ENCODE measurements around the gene RPS15. TPM values are rescaled to one million over a fixed set of nuclear protein-coding genes. Genes with fewer than 3 reads are reported as not detected.
A peak's percentile ranks its signal among the peaks of the same experiment; 100 is the strongest.

RPS15 gene
- total and polyA plus RNA-seq, 9 of the 15 experiments (the other 6 are each of a cell fraction or from before 2014, with no cell fraction given): 605 to 2,791 (median 957) TPM

GRCh38 chr19:1406774-1407527 is 31.2 kb upstream of the RPS15 start:
- WGBS (ENCODE audit: insufficient coverage, low coverage, missing lambda C conversion rate): 1% methylated on average over 47 of the region's 72 CpGs
- peak overlapping the region; percentile 78 for H3K4me2 ChIP-seq (ENCODE audit: insufficient read depth, low read length)
- peaks cover 35% of the 10 kb centered on the region for H4K20me1 ChIP-seq (replicated peaks; ENCODE audit: control insufficient read depth, insufficient read depth, low read length)
- intact Hi-C loops (cut with micrococcal nuclease): no loop called here
- peak overlapping the region; percentile 73 for H2AFZ ChIP-seq (ENCODE audit: low read depth, low read length)
- FAIRE-seq (peak; percentile 97), ATAC-seq (peak; percentile 86), DNase-seq (ENCODE audit: extremely low read depth in 1 of 4, low spot score in 3 of 4) (peak; percentile 89 to 99 (median 93))
- H3K4me3 ChIP-seq: peak overlapping the region; percentile 35
- H3K27me3 ChIP-seq (ENCODE audit: control insufficient read depth in 2 of 2, insufficient read depth in 2 of 2, low read length in 2 of 2): no peaks in the 10 kb centered on the region
- BruUV-seq (replicated peaks): TSS peak; percentile 90
- peak overlapping the region; percentile 79 for H3K27ac ChIP-seq (ENCODE audit: extremely low read depth, low read depth, low read length)
- no peaks in the 10 kb centered on the region for H3K9me3 ChIP-seq (replicated peaks; ENCODE audit: control insufficient read depth, insufficient read depth, low read depth, low read length)
- H3K4me1 ChIP-seq (replicated peaks in 1 of 2; ENCODE audit: control insufficient read depth in 2 of 2, insufficient read depth in 2 of 2, low read length in 2 of 2): peaks cover 20 to 68% of the 10 kb centered on the region in 2 experiments
- ChIA-PET CTCF (ENCODE audit: low intra/inter-chr PET ratio) (no interaction called here), POLR2A (no interaction called here)
- in situ Hi-C loops (cut with MboI): no loop called here
- peaks cover 17% of the 10 kb centered on the region for H3K9me1 ChIP-seq (ENCODE audit: control insufficient read depth, insufficient read depth, low read length)
- peak overlapping the region; percentile 67 to 93 for H3K9ac ChIP-seq (ENCODE audit: insufficient read depth in 1 of 2, low read depth in 2 of 2, low read length in 2 of 2)
- H3K36me3 ChIP-seq (ENCODE audit: control insufficient read depth, insufficient read depth, low read length): peaks cover 33% of the 10 kb centered on the region; the same call in 2 of the 3 replicates
- H3K79me2 ChIP-seq (ENCODE audit: control insufficient read depth, insufficient read depth, low read length): peaks cover 45% of the 10 kb centered on the region
- TF ChIP-seq TAF1 (IDR thresholded peaks at IDR 0.05; ENCODE audit: control insufficient read depth, extremely low read depth, insufficient read depth, low read length, severe bottlenecking) (peak; percentile 26), MAFK (IDR thresholded peaks at IDR 0.05; ENCODE audit: low read length) (no peak), VEZF1 (CRISPR knock-in tag; IDR thresholded peaks at IDR 0.05) (peak; percentile 73), PBX2 (CRISPR knock-in tag; IDR thresholded peaks at IDR 0.05; ENCODE audit: low read depth) (no peak), PBX2 (tag; conservative IDR thresholded peaks at IDR 0.05; ENCODE audit: low read depth) (no peak), E2F5 (CRISPR knock-in tag; IDR thresholded peaks at IDR 0.05) (peak; percentile 22; the same call in 1 of the 2 replicates), HCFC1 (IDR thresholded peaks at IDR 0.05; ENCODE audit: low read depth, low read length) (peak; percentile 93), MAZ (CRISPR knock-in tag; conservative IDR thresholded peaks at IDR 0.05 in 1 of 2, IDR thresholded peaks at IDR 0.05 in 1 of 2) (peak in 1 of 2 experiments; percentile 92; a peak in 3 of 4 replicates), EWSR1 (IDR thresholded peaks at IDR 0.05; ENCODE audit: borderline replicate concordance, low read depth, partially characterized antibody) (no peak), TARDBP (IDR thresholded peaks at IDR 0.05) (peak; percentile 86; the same call in 1 of the 2 replicates), SIN3B (IDR thresholded peaks at IDR 0.05; ENCODE audit: low read depth) (no peak; the same call in 1 of the 2 replicates)
- TF ChIP-seq, protein P1, sequence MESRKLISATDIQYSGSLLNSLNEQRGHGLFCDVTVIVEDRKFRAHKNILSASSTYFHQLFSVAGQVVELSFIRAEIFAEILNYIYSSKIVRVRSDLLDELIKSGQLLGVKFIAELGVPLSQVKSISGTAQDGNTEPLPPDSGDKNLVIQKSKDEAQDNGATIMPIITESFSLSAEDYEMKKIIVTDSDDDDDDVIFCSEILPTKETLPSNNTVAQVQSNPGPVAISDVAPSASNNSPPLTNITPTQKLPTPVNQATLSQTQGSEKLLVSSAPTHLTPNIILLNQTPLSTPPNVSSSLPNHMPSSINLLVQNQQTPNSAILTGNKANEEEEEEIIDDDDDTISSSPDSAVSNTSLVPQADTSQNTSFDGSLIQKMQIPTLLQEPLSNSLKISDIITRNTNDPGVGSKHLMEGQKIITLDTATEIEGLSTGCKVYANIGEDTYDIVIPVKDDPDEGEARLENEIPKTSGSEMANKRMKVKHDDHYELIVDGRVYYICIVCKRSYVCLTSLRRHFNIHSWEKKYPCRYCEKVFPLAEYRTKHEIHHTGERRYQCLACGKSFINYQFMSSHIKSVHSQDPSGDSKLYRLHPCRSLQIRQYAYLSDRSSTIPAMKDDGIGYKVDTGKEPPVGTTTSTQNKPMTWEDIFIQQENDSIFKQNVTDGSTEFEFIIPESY (CRISPR knock-in tag; IDR thresholded peaks at IDR 0.05): peak; percentile 86

Data from K562 (cell line).